Suppressor macrophage (primary cell): ENCODE results near the gene TMEM63A.
"Not testable (repeated sequence)": the region's sequence is repeated elsewhere in the genome, so short reads cannot be mapped to it uniquely, and the experiment has no call there.

Experiments used
- DNase-seq, 4 experiments: peaks; one replicate each; pipeline ENCODE4 v3.0.0-alpha.2; 2020 to 2022

Gene TMEM63A

DNA sequence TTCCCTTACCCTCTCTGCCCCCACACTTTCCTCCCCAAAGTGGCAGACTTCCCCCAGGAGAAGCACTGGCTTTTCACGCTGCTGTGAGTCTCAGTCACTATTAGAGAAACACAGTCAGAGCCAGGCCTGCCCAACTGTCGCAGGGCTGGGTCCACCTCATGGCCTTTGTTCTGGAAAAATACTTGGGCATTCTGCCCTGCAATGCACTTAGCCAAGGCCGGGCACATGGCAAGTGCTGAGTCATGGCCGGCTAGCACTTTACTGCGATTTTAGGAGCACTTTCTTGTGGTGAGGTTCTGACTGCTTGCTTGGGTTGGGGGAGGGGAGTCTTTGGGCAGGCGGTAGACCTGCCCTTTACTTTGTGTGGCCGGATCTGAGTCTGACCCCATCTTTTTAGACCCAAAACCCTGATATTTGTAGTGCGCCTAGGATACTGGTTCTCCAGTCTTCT is 64.5 kb downstream of the TMEM63A start:
- peak; percentile 54 to 72 (median 66) for DNase-seq

DNA sequence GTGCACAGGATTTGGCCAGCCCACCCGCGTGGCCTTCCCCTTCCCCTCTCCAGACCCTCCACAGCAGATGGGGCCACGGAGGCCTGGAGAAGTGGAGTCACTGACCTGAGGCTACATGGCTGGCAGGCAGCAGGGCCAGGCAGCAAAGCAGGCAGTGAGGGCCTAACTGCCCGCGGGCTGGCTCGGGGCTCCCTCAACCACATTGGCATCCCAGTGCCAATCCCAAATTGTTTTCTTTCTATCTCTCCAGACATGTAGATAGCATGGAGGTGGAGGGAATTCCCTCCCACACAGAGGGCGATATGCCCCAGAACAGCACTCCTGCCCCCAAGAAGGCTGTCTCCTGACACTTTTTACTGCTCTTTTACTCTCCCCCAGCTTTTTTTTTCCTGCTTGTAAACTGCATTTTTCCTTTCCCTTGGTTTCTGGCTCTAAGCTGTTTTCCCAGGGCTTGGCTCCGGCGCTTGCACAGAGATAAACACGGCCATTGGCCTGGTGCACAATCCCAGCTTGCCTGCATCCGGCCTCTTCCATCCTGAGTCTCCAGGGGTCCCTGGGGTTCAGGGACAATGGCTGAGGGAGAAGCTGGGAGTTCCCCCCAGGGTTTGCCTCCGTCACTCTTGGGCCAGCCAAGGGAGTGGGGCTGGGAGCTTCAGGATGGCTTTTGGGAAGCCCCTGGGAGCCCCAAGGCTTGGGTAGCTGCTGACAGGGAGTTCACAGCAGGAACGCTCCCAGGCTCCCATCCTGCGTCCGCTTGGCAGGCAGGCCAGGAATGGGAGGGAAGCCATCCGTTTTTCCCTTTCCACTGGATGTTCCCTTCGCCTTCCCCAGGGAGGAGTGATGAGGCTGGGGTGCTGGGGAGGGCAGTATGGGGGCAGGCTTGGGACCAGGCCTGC is 65.3 kb downstream of the TMEM63A start:
- no peak for DNase-seq

DNA sequence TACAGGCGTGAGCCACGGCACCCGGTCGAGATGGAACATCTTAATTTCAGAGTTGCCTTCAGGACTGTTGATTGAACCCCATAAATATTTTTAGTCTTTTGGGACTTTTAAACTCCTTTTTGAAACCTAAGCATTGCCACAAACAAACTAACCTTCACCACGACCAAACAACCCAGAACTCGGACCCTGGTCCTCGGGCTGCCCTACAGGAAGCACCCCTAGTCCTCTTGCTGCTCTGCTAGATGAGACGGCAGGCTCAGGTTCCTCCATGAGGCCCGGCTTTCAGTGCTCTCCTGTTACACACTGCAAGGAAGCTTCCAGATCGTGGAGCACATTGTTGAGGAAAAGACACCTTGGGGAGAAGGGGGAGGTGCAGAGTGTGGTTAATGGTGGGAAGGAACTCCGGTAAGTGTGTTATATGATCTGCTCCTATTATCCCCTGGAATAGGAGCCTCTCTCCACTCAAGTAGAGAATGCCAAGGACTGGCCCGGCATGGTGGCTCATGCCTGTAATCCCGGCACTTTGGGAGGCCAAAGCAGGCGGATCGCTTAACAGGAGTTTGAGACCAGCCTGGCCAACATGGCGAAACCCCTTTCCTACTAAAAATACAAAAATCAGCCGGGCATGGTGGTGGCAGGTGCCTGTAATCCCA is 66.5 kb downstream of the TMEM63A start:
- DNase-seq = no peak

DNA sequence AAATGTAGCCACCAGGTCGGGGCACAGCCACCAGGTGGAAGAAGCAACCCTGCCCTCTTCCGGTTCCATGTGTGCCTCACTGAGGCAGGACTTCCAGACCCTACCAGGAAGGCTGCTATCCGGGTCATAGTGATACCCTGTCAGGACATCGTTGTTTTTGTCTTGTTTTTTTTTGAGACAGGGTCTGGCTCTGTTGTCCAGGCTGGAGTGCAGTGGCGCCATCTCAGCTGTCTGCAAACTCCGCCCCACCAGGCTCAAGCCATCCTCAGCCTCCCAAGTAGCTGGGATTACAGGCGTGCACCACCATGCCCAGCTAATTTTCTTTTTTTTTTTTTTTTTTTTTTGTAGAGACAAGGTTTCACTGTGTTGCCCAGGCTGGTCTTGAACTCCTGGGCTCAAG is 67.1 kb downstream of the TMEM63A start:
- not testable (repeated sequence) for DNase-seq

DNA sequence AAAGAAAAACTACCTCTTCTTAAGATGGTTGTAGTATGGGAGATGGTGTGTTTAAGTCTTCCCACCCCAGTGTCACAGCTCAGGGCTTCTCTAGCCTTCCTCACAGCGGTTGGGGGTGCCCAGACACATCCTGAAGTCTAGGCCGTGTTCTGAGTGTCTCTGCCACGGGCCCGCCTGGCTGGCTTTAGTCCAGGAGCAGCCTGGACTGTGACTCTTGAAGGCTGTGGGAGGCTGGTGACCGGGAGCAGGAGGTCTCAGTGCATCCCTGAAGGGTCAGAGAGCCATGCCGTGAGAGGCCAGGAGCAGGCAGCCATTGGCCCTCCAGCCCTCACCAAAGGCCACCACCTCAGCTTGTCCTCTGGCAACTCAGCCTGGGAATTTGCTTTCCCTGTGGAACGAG is 67.8 kb downstream of the TMEM63A start:
- DNase-seq = no peak

DNA sequence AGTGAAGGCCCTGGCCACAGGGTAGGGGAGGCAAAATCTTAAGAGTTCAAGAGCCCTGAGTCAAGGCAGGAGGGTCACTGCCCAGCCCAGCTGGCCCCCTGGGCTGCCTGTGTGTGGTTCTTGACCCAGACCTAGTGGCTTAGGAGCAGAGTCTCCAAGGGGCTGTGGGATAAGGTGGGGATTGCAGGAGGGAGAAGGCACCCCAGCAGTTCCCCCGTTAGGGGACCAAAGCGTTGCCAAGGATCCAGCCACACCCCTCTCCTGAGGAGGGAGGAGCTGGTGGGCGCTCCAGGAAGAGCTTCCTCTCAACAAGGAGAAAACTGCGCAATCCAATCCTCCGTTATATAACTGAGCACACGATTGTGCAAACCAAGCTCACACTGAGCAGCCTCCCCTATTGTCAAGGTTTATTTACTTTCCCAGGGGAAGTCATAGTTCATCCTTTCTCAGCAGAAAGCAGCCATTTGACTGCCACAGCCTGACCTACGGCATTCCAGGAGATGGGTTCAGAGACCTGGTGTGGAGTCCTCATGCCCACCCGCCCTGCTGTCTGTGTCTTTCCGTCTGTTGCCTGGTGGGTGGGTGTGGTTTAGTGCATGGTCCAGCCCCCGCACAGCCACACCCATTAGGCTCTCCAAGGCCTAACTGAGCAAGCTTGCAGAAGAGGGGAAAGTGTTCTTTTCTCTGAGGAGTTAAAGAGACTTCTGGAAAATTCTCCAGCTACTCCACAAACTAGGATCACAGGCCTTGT is 68.8 kb downstream of the TMEM63A start:
- DNase-seq = peak; percentile 80 to 91 (median 88)

DNA sequence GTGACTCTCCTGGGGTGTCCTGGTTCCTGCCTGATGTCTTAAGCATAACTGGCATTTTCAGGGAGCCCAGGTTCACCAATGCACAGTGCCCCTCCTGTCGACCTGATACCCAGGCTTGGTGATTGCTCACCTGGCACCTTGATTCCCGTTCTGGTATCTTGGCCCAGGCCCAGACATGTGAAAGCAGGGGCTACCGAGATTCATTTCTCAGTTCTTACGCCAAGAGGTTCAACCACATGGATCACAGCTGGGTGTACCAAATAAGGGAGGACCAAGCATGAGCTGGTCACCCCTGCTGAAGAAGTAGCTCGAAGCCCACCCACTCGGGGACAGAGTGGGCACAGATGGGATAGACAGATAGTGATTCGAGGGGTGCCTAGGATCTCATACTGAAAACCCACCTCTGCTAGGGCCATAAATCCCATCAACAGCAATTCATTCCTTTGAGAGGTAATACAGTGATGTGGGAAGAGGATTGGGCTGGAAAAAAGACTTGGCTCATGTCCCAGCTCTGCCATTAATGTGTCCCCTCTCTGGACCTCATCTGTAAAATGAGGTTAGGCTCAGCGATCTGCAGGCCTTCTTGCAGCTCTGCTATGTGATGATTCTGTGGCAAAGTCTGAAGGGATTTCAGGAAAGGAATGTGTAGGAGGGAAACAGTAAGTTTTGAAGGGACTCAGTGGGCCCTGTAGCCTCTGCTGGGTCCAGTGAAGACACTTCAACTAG is 69.5 kb downstream of the TMEM63A start:
- DNase-seq = no peak

DNA sequence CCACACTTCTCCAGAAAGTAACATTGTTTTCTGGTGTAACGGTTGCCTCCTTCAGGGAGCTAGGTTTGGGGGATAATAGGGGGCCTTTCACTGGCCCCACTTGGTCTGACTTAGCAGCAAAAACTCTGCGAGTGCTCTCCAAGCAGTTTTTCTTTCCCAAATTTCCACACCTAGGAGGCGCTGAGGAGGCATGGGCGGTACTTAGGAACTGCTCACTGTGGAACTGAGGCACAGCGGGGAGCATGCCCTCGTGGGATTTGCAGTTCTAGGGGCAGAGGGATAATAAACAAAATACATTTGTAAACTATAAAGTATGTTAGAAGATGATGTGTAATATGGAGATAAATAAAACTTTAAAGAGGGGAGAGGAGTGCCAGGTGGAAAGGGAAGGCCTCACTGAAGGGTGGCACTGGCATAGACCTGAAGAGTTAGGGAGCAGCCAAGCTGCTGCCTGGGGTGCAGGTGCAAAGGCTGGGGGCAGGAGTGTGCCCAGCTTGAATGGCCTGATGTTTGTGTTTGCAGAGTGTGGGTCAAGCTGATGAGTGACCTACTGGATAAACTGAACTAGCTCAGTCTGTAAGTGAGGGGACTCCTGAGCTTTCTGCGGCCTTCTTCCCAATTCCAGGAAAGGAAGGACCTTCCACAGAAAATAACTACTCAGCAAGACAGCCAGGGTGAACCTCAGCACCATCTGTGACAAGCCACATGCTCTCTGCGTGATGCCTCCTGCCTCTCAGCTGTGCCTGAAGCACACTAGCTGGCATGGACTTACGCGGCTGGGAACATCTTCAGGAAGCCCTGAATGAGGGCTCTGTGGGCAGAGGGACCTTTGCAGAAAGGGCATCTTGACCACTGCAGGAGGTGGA is 70.3 kb downstream of the TMEM63A start:
- peak in 1 of 4 experiments; percentile 19 for DNase-seq

DNA sequence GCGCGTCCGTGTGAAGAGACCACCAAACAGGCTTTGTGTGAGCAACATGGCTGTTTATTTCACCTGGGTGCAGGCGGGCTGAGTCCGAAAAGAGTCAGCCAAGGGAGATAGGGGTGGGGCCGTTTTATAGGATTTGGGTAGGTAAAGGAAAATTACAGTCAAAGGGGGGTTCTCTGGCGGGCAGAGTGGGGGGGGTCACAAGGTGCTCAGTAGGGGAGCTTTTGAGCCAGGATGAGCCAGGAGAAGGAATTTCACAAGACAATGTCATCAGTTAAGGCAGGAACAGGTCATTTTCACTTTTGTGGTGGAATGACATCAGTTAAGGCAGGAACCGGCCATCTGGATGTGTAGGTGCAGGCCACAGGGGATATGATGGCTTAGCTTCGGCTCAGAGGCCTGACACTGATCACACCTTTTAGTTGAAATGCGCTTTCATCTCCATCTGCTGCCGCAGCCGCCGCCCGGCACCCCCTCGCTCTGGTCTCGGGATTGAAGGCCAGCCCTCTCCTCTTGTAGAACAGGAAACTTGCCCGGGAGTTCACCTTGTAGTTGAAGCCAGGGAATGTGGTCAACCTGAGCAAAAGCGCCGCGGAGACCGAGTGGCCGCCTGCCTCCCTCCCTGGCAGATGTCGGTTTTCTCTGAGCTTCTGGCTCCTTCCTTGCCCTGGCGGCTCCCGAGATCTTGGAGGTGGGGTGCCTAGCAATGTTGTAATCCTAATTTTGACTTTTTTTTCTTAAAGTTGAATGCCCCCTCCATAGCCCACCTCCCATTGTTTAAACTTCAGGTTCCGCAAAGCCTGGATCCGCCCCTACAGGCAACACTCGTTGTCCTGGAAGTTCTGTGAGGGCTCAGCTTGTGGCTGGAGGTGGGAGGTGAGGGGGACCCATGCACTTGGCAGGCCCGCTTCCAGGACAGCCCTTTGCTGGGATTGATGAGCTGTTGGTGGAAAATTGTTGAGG is 71.3 kb downstream of the TMEM63A start:
- peak in 2 of 4 experiments; percentile 23 to 29 for DNase-seq

DNA sequence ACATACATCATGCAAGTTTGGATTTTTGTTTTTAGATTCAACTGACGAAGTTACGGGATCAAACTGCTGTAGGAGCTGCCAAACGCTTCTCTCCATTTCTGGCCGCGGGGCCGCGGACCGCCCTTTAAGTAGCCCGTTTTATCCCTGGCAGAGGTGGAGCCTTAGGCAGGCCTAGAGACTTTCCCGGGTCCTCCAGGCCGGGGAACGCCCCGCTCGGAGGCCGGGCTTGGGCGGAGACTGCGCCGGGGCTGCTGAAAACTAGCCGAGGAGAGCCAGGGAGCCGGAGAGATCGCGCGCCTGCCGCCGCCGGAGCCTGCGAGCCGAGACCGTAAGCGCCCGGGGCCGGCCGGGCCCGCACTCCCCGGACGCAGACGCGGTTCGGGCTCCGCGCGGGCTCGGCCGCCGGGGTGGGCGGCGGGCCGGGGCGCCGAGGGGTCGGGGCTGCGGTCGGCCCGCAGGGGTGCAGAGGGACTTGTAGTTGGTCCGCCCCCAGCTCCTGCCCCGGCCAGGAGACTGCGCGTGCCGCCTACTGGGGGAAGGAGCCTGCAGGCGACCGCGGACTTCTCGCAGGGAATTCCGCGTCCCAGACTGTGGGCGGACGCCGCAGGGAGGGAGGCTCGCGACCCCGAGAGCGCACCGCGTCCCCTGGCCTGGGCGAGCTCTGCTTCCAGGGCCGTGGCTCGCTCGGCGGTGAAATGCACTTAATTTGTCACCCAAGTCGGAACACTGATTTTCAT is 72.2 kb downstream of the TMEM63A start, which contains the start of gene EPHX1:
Gene EPHX1 (plus strand): TSS at position 283 of the 737 bp plus-strand sequence. CDS start 18,606 bp downstream, outside the sequence.
- peak; percentile 89 to 95 (median 92) for DNase-seq

DNA sequence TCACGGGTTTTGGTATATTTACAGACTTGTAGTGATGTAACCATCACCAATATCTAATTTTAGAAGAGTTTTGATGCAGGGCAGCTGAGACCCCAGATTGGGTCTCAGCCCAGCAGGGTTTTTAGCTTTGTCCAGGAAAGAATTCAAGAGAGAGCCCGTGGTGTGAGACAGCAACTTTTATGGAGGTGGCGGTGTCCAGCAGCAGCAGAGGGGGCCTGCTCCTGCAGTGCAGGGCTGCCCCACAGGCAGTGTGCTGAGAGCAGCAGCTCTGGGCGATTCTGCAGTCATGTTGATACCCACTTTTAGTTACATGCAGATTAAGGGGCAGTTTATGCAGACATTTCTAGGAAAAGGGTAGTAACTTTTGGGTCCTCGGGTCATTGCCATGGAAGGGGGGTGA is 74.0 kb downstream of the TMEM63A start:
- DNase-seq = no peak

DNA sequence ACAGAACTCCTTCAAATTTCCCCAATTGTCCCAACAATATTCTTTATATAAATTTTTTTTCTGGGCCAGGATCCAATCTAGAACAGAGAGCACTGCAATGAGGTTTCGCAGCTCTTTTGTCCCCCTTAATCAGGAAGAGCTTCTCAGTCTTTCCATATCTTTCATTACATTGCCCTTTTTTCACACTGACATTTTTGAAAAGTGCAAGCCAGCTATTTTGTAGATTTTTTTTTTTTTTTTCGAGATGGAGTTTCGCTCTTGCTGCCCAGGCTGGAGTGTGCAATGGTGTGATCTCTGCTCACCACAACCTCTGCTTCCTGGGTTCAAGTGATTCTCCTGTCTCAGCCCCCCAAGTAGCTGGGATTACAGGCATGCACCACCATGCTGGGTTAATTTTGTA is 75.4 kb downstream of the TMEM63A start:
- DNase-seq = not testable (repeated sequence)

DNA sequence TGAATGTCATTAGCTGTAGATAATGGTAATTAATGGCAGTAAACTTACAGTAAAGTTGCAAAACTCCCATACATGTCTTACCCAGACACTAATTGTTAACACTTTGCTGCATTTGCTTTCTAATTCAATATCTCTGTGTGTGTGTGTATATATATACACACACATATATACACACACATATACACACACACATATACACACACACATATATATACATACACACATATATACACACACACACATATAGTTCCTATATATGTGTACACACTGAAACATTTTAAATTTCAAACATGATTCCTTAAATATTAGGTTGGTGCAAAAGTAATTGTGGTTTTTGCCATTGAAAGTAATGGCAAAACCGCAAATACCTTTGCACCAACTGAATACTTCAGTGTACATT is 75.9 kb downstream of the TMEM63A start:
- no peak for DNase-seq

DNA sequence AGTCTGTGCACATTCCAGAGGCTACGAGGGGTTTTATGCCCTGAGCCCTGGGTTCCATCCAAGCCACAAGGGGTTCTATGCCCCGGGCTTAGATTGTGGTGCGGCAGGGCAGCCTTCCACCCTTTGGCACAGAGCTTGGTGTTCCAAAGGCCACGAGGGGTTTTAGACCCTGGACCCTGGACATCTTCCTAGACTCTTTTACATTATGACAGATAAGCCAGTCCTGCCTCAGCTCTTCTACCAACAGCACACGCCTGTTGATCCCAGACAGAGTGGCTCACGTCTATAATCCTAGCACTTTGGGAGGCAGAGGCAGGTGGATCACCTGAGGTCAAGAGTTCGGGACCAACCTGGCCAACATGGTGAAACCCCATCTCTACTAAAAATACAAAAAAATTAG is 81.0 kb downstream of the TMEM63A start:
- not testable (repeated sequence) for DNase-seq

DNA sequence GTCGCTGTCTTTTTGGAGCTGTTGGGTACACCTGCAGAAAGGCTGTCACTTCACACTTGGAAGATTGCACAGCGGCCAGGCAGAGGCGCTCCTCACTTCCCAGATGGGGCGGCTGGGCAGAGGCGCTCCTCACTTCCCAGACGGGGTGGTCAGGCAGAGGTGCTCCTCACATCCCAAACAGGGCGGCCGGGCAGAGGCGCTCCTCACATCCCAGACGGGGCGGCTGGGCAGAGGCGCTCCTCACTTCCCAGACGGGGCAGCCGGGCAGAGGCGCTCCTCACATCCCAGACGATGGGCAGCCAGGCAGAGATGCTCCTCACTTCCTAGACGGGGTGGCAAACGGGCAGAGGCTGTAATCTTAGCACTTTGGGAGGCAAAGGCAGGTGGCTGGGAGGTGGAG is 86.1 kb downstream of the TMEM63A start:
- not testable (repeated sequence) for DNase-seq
